Chondrocyte (in vitro differentiated cells): ENCODE results near the gene KRI1. TPM values are rescaled to one million over a fixed set of nuclear protein-coding genes. Genes with fewer than 3 reads are reported as not detected.
"Not testable (repeated sequence)": the region's sequence is repeated elsewhere in the genome, so short reads cannot be mapped to it uniquely, and the experiment has no call there.

Experiments
- DNase-seq: peaks from one replicate; pipeline ENCODE4 v3.0.0; 2021; ENCODE audit warnings: mixed read lengths, low spot score
- H3K27ac Mint-ChIP-seq: one replicate; pipeline ENCODE4 v1.8.0; 2021; ENCODE audit warnings: mild to moderate bottlenecking, moderate library complexity, mixed read lengths; ENCODE audit not compliant: unreplicated experiment
- H3K27me3 Mint-ChIP-seq: 2 replicates; pipeline ENCODE4 v1.8.0; 2021; ENCODE audit warnings: low read depth, mixed read lengths
- H3K36me3 Mint-ChIP-seq: 2 replicates; pipeline ENCODE4 v1.8.0; 2021; ENCODE audit warnings: low read depth, mixed read lengths
- H3K4me1 Mint-ChIP-seq: 2 replicates; pipeline ENCODE4 v1.8.0; 2021; ENCODE audit warnings: low read depth, mild to moderate bottlenecking, mixed read lengths
- H3K4me3 Mint-ChIP-seq: one replicate; pipeline ENCODE4 v1.8.0; 2021; ENCODE audit warnings: mild to moderate bottlenecking, moderate library complexity, mixed read lengths; ENCODE audit not compliant: unreplicated experiment
- H3K9me3 Mint-ChIP-seq: 2 replicates; pipeline ENCODE4 v1.8.0; 2021; ENCODE audit warnings: low read depth, mixed read lengths
- total RNA-seq: library from RNA; stranded (reverse); gene quantifications from 3 replicates; pipeline ENCODE4 v1.2.1, GENCODE V29; 2021
- TF ChIP-seq, protein P1 (sequence below): fragments of 200-600 bp; sonication (generic); IDR thresholded peaks from 2 replicates; pipeline ENCODE4 v1.5.0; 2021; ENCODE audit warnings: antibody characterized with exemption, mild to moderate bottlenecking, moderate library complexity

Gene KRI1
- total RNA-seq, 1 donor from 2014 or later: 14.2 TPM

DNA sequence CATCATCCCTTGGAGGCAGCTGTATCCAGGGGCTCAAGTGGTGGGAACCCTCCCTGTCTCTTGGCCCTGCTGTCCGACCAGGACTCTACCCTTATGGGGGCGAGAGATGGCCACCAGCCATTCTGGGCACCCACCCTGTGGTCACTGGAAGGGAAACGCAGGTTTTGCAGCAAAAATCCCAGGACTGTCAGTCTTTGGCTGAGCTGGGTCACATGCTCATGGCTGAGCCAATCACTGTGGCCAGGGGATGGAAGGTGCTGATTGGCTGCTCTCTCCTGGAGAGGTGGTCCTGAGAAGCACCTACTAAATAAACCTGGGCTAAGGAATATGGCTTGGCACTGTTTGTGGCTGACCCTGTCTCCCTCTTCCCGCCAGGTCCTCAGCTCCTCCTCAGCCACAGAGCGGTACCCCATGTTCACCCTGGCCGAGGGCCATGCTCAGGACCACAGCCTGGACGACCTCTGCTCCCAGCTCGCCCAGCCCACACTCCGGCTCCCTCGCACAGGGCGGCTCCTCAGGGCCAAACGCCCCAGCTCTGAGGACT lies 13.2 kb downstream of the KRI1 start:
- H3K27me3 Mint-ChIP-seq: no peaks in the 10 kb centered on the region
- H3K36me3 Mint-ChIP-seq: peaks cover 25% of the 10 kb centered on the region
- H3K4me3 Mint-ChIP-seq: no peak overlapping the region
- DNase-seq: no peak
- H3K27ac Mint-ChIP-seq: no peak overlapping the region
- TF ChIP-seq, protein P1, sequence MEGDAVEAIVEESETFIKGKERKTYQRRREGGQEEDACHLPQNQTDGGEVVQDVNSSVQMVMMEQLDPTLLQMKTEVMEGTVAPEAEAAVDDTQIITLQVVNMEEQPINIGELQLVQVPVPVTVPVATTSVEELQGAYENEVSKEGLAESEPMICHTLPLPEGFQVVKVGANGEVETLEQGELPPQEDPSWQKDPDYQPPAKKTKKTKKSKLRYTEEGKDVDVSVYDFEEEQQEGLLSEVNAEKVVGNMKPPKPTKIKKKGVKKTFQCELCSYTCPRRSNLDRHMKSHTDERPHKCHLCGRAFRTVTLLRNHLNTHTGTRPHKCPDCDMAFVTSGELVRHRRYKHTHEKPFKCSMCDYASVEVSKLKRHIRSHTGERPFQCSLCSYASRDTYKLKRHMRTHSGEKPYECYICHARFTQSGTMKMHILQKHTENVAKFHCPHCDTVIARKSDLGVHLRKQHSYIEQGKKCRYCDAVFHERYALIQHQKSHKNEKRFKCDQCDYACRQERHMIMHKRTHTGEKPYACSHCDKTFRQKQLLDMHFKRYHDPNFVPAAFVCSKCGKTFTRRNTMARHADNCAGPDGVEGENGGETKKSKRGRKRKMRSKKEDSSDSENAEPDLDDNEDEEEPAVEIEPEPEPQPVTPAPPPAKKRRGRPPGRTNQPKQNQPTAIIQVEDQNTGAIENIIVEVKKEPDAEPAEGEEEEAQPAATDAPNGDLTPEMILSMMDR: no peak
- no peaks in the 10 kb centered on the region for H3K9me3 Mint-ChIP-seq
- no peaks in the 10 kb centered on the region for H3K4me1 Mint-ChIP-seq

DNA sequence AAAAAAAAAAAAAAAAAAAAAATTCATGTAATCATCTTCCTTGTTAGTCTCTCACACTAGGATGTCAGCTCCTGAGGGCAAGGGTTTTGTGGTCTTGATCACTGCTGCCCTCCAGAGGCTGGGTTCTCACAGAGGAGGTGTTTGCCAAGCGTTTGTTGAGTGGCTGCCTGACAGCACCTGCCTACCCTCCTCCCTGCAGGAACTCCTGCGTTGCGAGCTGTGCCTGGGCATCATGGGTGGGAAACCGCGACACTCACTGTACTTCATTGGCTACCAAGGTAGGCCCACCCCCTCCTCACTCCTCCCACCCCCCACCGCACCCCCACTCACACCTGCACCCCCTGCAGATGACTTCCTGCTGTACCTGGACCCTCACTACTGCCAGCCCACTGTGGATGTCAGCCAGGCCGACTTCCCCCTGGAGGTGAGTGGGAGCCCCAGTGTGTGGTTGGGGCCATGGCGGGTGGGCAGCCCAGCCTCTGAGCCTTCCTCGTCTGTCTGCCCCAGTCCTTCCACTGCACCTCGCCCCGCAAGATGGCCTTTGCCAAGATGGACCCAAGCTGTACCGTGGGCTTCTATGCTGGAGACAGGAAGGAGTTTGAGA lies 14.0 kb downstream of the KRI1 start:
- TF ChIP-seq, protein P1: peak; percentile 57
- no peaks in the 10 kb centered on the region for H3K27me3 Mint-ChIP-seq
- H3K4me1 Mint-ChIP-seq: no peaks in the 10 kb centered on the region
- H3K4me3 Mint-ChIP-seq: no peak overlapping the region
- H3K9me3 Mint-ChIP-seq: no peaks in the 10 kb centered on the region
- peaks cover 27% of the 10 kb centered on the region for H3K36me3 Mint-ChIP-seq
- H3K27ac Mint-ChIP-seq: no peak overlapping the region
- DNase-seq: peak; percentile 92

DNA sequence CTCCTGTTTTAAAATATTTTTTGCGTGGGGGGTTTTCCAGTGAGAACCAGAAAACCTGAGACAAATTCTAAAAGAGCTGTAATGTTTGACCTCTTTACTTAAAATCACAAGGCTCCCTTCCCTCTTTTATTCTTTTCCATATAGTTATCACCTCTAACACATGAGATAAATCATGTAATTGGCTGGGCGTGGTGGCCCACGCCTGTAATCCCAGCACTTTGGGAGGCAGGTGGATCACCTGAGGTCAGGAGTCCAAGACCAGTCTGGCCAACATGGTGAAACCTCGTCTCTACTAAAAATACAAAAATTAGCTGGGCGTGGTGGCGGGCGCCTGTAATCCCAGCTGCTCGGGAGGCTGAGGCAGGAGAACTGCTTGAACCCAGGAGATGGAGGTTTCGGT lies 14.8 kb downstream of the KRI1 start:
- not testable (repeated sequence) for H3K4me1 Mint-ChIP-seq, H3K27ac Mint-ChIP-seq, H3K27me3 Mint-ChIP-seq, DNase-seq, H3K9me3 Mint-ChIP-seq, H3K4me3 Mint-ChIP-seq
- peaks cover 27% of the 10 kb centered on the region for H3K36me3 Mint-ChIP-seq

DNA sequence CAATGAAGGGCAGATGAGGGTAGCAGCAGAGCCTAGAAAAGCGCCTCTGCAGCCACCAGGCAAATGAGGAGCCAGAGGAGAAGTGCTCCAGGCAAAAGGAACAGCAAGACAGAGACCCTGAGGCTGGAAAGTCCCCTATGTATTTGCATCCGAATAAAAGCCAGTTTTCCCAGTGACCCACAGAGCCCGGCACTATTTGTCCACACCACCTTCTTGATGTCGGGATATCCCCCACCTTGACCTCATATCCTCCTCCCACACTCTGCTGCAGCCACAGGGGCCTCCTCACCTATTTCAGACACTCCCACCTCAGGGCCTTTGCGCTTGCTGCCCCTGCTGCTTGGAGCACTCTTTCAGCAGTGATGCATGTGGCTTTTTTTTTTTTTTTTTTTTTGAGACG lies 15.5 kb downstream of the KRI1 start:
- Mint-ChIP-seq H3K36me3 (peaks cover 27% of the 10 kb centered on the region), H3K27ac (no peak overlapping the region), H3K27me3 (no peaks in the 10 kb centered on the region), H3K9me3 (no peaks in the 10 kb centered on the region), H3K4me3 (no peak overlapping the region), H3K4me1 (no peaks in the 10 kb centered on the region)
- no peak for DNase-seq
- TF ChIP-seq, protein P1: no peak

DNA sequence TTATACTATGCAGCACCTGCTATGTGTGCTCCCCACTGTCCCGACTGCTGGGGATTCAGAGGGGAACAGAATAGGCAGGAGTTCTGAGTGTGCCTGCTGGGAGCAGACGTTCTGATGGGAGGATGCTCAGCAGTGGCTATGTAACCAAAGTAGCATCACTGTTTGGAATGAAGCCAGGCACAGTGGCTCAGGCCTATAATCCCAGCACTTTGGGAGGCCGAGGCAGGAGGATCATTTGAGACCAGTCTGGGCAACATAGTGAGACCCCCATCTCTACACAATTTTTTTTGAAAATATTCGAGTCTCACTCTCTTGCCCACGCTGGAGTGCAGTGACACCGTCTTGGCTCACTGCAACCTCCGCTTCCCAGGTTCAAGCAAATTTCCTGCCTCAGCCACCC lies 16.1 kb downstream of the KRI1 start:
- Mint-ChIP-seq H3K27ac (no peak overlapping the region), H3K9me3 (no peaks in the 10 kb centered on the region), H3K36me3 (peaks cover 27% of the 10 kb centered on the region), H3K4me3 (no peak overlapping the region), H3K4me1 (peaks cover 6% of the 10 kb centered on the region), H3K27me3 (no peaks in the 10 kb centered on the region)
- DNase-seq: no peak
- TF ChIP-seq, protein P1: no peak

DNA sequence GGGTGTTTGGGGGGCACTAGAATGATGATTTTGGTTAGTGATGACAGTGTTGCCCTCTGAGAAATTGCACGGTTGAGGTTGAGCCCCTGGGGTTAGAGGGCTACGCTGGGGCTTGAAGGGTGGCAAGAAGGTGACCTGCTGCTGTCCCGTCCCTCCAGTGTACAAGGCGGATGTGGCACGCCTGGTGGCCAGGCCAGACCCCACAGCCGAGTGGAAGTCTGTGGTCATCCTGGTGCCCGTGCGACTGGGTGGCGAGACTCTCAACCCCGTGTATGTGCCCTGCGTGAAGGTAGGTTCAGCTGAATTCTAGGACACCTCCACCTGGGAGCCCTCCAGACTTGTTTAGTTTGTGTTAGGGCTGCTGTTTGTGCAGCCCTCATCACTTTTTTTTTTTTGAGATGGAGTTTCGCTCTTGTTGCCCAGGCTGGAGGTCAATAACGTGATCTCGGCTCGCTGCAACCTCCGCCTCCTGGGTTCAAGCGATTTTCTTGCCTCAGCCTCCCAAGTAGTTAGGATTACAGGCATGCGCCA lies 17.0 kb downstream of the KRI1 start:
- no peak overlapping the region for H3K4me3 Mint-ChIP-seq
- DNase-seq: no peak
- no peak overlapping the region for H3K27ac Mint-ChIP-seq
- peaks cover 27% of the 10 kb centered on the region for H3K36me3 Mint-ChIP-seq
- no peaks in the 10 kb centered on the region for H3K9me3 Mint-ChIP-seq
- H3K4me1 Mint-ChIP-seq: peaks cover 12% of the 10 kb centered on the region
- TF ChIP-seq, protein P1: no peak
- H3K27me3 Mint-ChIP-seq: no peaks in the 10 kb centered on the region
